Smooth muscle cell of the brain vasculature (primary cell): ENCODE data around the gene STX16.
"Not testable (repeated sequence)": the region's sequence is repeated elsewhere in the genome, so short reads cannot be mapped to it uniquely, and the experiment has no call there.

Experiments
- DNase-seq: peaks from one replicate; pipeline ENCODE4 v3.0.0-alpha.2; 2012; ENCODE audit warnings: low read depth, low spot score

STX16 gene

DNA sequence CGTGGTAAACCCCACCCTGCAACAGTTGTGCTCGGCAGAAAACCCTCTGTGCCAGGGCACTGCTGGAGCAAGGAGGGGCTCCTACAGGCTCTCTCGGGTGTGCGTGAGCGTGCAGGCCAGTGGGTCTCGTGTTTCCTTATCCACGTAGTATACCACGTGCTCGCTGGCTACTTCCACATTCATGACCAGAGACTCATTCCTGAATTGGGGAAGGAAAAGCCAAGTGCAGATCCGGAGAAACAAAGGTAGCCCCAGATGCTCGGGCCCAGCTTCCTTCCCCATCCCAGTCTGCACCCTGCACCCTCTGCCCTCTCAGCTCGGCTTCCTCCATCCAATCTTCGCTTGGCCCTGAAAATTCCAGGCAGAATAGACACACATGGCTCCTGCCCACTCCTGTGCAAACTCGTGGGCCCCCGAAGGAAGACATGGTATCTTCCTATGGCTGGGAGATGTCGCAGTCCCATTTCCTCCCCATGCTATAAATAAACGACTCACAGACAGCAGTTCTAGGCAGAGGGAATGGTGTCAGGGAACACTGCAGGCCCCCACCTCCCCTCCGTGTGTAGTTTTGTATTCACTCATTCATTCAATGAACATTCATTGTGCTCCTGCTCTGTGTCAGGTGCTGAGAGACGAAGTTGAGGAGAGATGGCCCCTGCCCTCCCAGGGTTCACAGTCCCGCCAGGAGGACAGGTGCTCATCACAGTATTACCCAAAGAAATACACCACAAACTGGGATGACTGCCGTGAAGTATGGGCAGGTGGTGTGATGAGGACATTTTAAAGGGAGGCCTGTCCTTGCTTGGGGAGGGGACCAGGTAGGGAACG, 71.1 kb downstream of the STX16 start:
- no peak for DNase-seq

DNA sequence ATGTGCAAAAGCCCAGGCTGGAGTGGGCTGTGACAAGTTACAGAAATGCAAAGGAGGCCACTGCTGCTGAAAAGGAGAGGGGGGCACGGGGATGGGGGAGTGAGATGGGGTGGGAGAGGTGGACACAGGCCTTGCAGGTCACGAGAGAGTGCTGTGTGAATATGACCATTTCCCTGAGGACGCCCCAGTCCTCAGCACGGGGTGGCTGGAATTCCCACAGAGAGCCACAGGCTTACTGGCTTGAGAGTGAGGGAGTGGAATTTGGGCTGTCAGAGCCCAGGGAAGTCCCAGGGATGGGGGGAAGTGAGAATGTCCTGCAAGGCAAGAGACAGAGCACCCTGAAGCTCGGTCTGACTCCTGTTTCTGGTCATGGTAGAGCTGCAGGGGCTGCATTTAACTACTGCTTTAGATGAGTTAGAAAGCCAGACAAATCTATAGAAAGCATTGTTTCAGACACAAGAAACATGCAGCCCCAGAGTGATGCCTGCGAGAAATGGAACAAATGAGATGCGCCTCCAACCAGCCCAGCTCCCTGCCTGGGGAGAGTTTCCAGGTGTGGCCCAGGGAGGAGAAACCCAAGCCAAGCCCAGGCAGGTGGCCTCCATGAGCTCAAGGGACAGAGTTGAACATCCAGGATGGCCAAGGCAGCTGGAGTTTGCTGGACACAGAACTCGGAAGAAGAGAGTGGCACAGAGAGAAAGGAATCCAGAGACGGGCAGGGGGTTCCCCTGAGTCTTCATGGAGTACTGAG, 72.0 kb downstream of the STX16 start:
- DNase-seq: no peak

DNA sequence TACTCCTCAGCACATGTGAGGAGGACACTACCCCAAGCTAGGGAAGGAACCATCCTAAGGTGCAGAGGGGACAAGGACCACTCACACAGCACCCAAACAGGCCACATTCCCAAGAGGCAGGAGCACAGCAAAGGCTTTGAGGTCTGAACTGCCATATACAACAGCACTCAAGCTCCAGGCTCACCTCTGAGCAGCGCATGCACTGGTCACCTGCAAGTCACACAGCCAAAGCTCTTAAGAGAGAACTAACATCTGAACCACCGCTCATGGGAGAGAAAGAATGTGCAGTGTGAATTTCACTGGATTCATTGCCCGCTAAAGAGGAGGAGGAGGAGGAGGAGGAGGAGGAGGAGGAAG, 72.5 kb downstream of the STX16 start:
- DNase-seq: no peak

DNA sequence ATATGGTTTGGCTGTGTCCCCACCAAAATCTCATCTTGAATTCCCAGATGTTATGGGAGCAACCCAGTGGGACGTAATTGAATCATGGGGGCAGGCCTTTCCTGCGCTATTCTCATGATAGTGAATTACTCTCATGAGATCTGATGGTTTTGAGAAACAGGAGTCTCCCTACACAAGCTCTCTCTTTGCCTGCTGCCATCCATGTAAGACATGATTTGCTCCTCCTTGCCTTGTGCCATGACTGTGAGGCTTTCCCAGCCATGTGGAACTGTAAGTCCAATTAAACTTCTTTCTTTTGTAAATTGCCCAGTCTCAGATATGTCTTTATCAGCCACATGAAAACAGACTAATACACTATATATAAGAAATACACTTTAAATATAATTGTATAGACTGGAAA, 75.1 kb downstream of the STX16 start:
- DNase-seq: not testable (repeated sequence)
